ENCODE measurements around the gene UBE2M.

DNA sequence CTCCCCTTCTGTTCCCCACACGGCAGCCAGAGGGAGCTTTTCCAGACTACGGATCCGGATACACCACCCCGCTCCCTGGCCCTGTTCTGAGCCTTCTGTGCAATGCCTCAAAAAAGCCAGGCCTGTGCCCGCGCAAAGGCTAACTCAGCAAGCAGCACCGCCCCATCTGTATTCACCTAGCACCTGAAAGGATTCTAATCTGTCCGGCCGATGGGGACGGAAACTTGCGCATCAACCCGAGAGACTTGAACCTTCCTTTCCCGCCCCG, 39.4 kb downstream of the UBE2M start:
- no peak for TF ChIP-seq GATA2 (IDR thresholded peaks at IDR 0.05; ENCODE audit: low read depth, low read length)
- no peak for TF ChIP-seq GATA3 (IDR thresholded peaks at IDR 0.05; ENCODE audit: low read depth, low read length)
